Neuronal stem cell (in vitro differentiated cells): ENCODE measurements around the gene TRAF4.

Experiments
- DNase-seq: peaks from one replicate; pipeline ENCODE4 v3.0.0-alpha.2; 2013; ENCODE audit warnings: low spot score
- H2AFZ ChIP-seq: one replicate; pipeline ENCODE4 v1.6.1; 2013; ENCODE audit warnings: mild to moderate bottlenecking, low read length, inconsistent platforms
- H2AK5ac ChIP-seq: 2 replicates; pipeline ENCODE4 v1.6.1; 2013; ENCODE audit warnings: low read depth, mild to moderate bottlenecking, inconsistent platforms, low read length, moderate library complexity, mixed read lengths
- H2BK120ac ChIP-seq: 2 replicates; pipeline ENCODE4 v1.6.1; 2013; ENCODE audit warnings: low read depth, mild to moderate bottlenecking, inconsistent platforms, low read length, moderate library complexity, mixed read lengths
- H2BK12ac ChIP-seq: one replicate; pipeline ENCODE4 v1.6.1; 2013; ENCODE audit warnings: low read length, inconsistent platforms
- H2BK15ac ChIP-seq: 2 replicates; pipeline ENCODE4 v1.6.1; 2013; ENCODE audit warnings: mild to moderate bottlenecking, low read length, inconsistent platforms, mixed read lengths
- H2BK5ac ChIP-seq: one replicate; pipeline ENCODE4 v1.6.1; 2013; ENCODE audit warnings: inconsistent platforms, mild to moderate bottlenecking, low read length, moderate library complexity
- H3K14ac ChIP-seq: one replicate; pipeline ENCODE4 v1.6.1; 2013; ENCODE audit warnings: low read length, inconsistent platforms
- H3K18ac ChIP-seq: 2 replicates; pipeline ENCODE4 v1.6.1; 2013; ENCODE audit warnings: low read length, inconsistent platforms
- H3K23ac ChIP-seq: 2 replicates; pipeline ENCODE4 v1.6.1; 2013; ENCODE audit warnings: low read depth, mild to moderate bottlenecking, mixed read lengths, low read length, inconsistent platforms; ENCODE audit not compliant: poor library complexity
- H3K27ac ChIP-seq: replicated peaks from 3 replicates; pipeline ENCODE4 v1.5.1; 2013; ENCODE audit warnings: low read length, inconsistent platforms
- H3K27me3 ChIP-seq, 3 experiments: 2 replicates each; pipeline ENCODE4 v1.6.1; 2013; ENCODE audit warnings: low read length in 3 of 3, mild to moderate bottlenecking in 2 of 3, inconsistent platforms in 1 of 3, low read depth in 1 of 3, mixed read lengths in 1 of 3, moderate library complexity in 1 of 3; ENCODE audit not compliant: control insufficient read depth in 3 of 3, insufficient read depth in 3 of 3
- H3K36me3 ChIP-seq, 2 donors: replicated peaks in 1 of 2; 2 replicates each; pipeline ENCODE4 v1.6.1; 2013; ENCODE audit warnings: low read length in 2 of 2; ENCODE audit not compliant: control insufficient read depth in 2 of 2, insufficient read depth in 2 of 2
- H3K4ac ChIP-seq: 2 replicates; pipeline ENCODE4 v1.6.1; 2013; ENCODE audit warnings: inconsistent platforms, mild to moderate bottlenecking, low read length, moderate library complexity
- H3K4me1 ChIP-seq, 2 donors: 1 replicate in 1 of 2; 2 replicates in 1 of 2; pipeline ENCODE4 v1.6.1; 2013; ENCODE audit warnings: low read length in 2 of 2, low read depth in 1 of 2; ENCODE audit not compliant: control insufficient read depth in 2 of 2, insufficient read depth in 1 of 2
- H3K4me2 ChIP-seq: one replicate; pipeline ENCODE4 v1.6.1; 2013; ENCODE audit warnings: mild to moderate bottlenecking, low read length, inconsistent platforms; ENCODE audit not compliant: insufficient read depth, poor library complexity, severe bottlenecking
- H3K4me3 ChIP-seq, 2 donors: 2 replicates each; pipeline ENCODE4 v1.5.1; 2013; ENCODE audit warnings: low read length in 2 of 2, mild to moderate bottlenecking in 2 of 2, inconsistent platforms in 1 of 2, moderate library complexity in 1 of 2
- H3K79me1 ChIP-seq: one replicate; pipeline ENCODE4 v1.6.1; 2013; ENCODE audit warnings: low read depth, mild to moderate bottlenecking, inconsistent platforms, low read length, moderate library complexity
- H3K9ac ChIP-seq: one replicate; pipeline ENCODE4 v1.6.1; 2013; ENCODE audit warnings: mild to moderate bottlenecking, low read depth, low read length, inconsistent platforms; ENCODE audit not compliant: poor library complexity
- H3K9me3 ChIP-seq, 2 donors: replicated peaks in 1 of 2; 2 replicates each; pipeline versions ENCODE3 to v1.6.1; 2013; ENCODE audit warnings: low read length in 2 of 2, mild to moderate bottlenecking in 2 of 2, inconsistent platforms in 1 of 2, low read depth in 1 of 2, mixed read lengths in 1 of 2, moderate library complexity in 1 of 2; ENCODE audit not compliant: control insufficient read depth in 2 of 2, insufficient read depth in 1 of 2
- H4K8ac ChIP-seq: one replicate; pipeline ENCODE4 v1.6.1; 2013; ENCODE audit warnings: low read depth, mild to moderate bottlenecking, inconsistent platforms, low read length, moderate library complexity
- H4K91ac ChIP-seq: one replicate; pipeline ENCODE4 v1.6.1; 2013; ENCODE audit warnings: low read length, low read depth, mild to moderate bottlenecking, inconsistent platforms; ENCODE audit not compliant: poor library complexity
- WGBS, 2 donors: extraction: QIAGEN DNeasy Blood & Tissue Kit; methylation state at CpG; one replicate each; pipeline ENCODE4 v1.1.7; 2013; ENCODE audit warnings: missing lambda C conversion rate in 2 of 2, mixed read lengths in 1 of 2; ENCODE audit not compliant: insufficient read length in 2 of 2, insufficient replicate concordance in 1 of 2; ENCODE audit errors: extremely low coverage in 2 of 2; 5-methylcytosine and 5-hydroxymethylcytosine counted together

Gene TRAF4

DNA sequence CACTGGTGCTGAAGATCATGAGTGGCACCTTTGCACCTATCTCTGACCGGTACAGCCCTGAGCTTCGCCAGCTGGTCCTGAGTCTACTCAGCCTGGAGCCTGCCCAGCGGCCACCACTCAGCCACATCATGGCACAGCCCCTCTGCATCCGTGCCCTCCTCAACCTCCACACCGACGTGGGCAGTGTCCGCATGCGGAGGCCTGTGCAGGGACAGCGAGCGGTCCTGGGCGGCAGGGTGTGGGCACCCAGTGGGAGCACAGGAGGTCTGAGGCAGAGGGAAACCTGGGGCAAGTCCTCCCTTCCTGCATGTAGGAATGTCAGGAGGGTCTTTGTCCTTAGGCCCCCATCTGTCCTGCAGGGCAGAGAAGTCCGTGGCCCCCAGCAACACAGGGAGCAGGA is 6.5 kb upstream of the TRAF4 start:
- Histone ChIP-seq H2BK12ac (no peak overlapping the region), H3K36me3 (peaks cover 9 to 57% of the 10 kb centered on the region in 2 donors), H2AK5ac (peak overlapping the region; percentile 83), H4K91ac (peak overlapping the region; percentile 77), H3K9me3 (peaks cover 3 to 9% of the 10 kb centered on the region in 2 donors), H3K9ac (no peak overlapping the region), H3K4me3 (peak overlapping the region in 1 of 2 donors; percentile 65), H3K27ac (no peak overlapping the region), H3K4me1 (no peaks in the 10 kb centered on the region), H3K79me1 (no peaks in the 10 kb centered on the region), H3K4me2 (no peak overlapping the region), H3K18ac (peak overlapping the region; percentile 46), H2BK120ac (no peak overlapping the region), H3K23ac (peak overlapping the region; percentile 62), H2BK5ac (peak overlapping the region; percentile 54), H2BK15ac (no peak overlapping the region), H3K27me3 (no peaks in the 10 kb centered on the region), H3K4ac (peak overlapping the region; percentile 23), H4K8ac (peak overlapping the region; percentile 26), H2AFZ (no peak overlapping the region), H3K14ac (peak overlapping the region; percentile 73)
- no CpG with 5 or more reads among the region's 12 CpGs for WGBS, 2 donors
- no peak for DNase-seq

DNA sequence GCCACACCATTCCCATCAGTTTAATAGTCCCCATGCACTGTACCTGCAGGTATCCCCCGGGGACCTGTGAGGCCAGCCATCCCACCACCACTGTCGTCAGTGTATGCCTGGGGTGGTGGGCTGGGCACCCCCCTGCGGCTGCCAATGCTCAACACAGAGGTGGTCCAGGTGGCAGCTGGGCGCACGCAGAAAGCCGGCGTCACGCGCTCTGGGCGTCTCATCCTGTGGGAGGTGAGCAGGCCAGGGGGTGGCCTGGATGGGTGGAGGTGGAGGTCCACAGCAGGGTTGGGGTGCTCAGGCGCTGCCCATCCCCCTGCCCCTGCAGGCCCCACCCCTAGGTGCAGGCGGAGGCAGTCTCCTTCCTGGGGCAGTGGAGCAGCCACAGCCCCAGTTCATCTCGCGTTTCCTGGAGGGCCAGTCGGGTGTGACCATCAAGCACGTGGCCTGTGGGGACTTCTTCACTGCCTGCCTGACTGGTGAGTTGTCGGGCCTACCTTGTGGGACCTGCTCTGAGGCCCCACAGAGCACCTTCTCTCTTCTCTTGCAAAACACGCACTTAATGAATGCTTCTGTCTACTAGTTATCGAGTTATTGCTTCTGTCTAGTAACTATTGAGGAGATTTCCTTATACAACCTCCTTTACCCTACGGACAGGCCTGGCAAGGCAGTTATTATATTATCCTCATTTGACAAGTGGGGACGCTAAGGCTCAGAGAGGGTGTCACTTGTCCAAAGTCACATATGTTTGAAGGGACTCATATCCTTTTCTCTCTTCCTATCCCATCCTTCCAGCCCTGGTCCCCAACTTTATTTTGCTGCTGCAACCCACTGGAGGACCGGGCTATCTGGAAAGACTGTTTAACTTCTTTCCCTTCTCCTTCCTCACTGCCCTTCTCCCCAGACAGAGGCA is 5.8 kb upstream of the TRAF4 start:
- Histone ChIP-seq H3K4ac (no peak overlapping the region), H4K8ac (no peak overlapping the region), H3K9ac (no peak overlapping the region), H2AFZ (no peak overlapping the region), H2BK5ac (peak overlapping the region; percentile 54), H3K79me1 (no peaks in the 10 kb centered on the region), H3K36me3 (peaks cover 9 to 57% of the 10 kb centered on the region in 2 donors), H3K27ac (no peak overlapping the region), H3K23ac (no peak overlapping the region), H3K9me3 (peaks cover 3 to 9% of the 10 kb centered on the region in 2 donors), H4K91ac (no peak overlapping the region), H2BK120ac (no peak overlapping the region), H2BK15ac (no peak overlapping the region), H3K18ac (peak overlapping the region; percentile 46), H3K27me3 (no peaks in the 10 kb centered on the region), H3K4me3 (no peak overlapping the region), H2AK5ac (peak overlapping the region; percentile 83), H2BK12ac (no peak overlapping the region), H3K4me1 (peaks cover 0 to 3% of the 10 kb centered on the region in 2 donors), H3K4me2 (no peak overlapping the region), H3K14ac (no peak overlapping the region)
- DNase-seq, result no peak
- no CpG with 5 or more reads among the region's 22 CpGs for WGBS, 2 donors

DNA sequence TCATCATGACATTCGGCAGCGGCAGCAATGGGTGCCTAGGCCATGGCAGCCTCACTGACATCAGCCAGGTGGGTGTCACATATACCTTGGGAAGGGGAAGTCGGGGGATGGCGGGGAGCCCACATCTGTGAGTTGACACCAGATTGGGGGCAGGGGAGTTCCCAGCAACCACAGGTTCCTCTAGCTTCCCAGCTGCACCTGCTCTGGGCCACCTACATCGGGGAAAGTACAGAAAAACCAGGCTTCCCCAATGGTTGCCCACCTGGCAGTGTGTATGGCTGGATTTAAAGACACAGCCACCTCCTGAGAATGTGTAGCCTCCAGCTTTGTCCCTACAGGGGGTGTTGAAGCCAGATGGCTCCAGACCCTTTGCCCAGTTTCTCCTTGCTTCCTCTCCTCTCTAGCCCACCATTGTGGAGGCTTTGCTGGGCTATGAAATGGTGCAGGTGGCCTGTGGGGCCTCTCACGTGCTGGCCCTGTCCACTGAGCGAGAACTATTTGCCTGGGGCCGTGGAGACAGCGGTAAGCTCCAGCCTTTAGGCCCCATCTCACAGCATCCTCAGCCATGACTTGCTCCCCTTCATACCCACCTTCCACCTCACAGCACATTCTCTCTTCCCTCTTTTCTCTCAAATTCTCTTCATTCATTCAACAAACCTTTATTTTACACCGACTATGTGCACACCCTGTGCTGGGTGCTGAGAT is 5.0 kb upstream of the TRAF4 start:
- no peak overlapping the region for H2BK12ac ChIP-seq
- H3K9me3 ChIP-seq, result peaks cover 3 to 9% of the 10 kb centered on the region in 2 donors
- 100% methylated on average over 1 of the region's 10 CpGs; no CpG with 5 or more reads in 1 of the 2 donors for WGBS, 2 donors
- H3K79me1 ChIP-seq, result no peaks in the 10 kb centered on the region
- H4K8ac ChIP-seq, result no peak overlapping the region
- DNase-seq, result no peak
- no peak overlapping the region for H2BK5ac ChIP-seq
- no peak overlapping the region for H3K9ac ChIP-seq
- H3K23ac ChIP-seq, result no peak overlapping the region
- H2BK15ac ChIP-seq, result no peak overlapping the region
- no peak overlapping the region for H3K4me3 ChIP-seq
- H3K14ac ChIP-seq, result no peak overlapping the region
- peaks cover 0 to 3% of the 10 kb centered on the region in 2 donors for H3K4me1 ChIP-seq
- no peak overlapping the region for H2AFZ ChIP-seq
- no peak overlapping the region for H3K18ac ChIP-seq
- no peak overlapping the region for H2AK5ac ChIP-seq
- no peaks in the 10 kb centered on the region for H3K27me3 ChIP-seq
- no peak overlapping the region for H3K4ac ChIP-seq
- H3K27ac ChIP-seq, result no peak overlapping the region
- no peak overlapping the region for H2BK120ac ChIP-seq
- no peak overlapping the region for H3K4me2 ChIP-seq
- no peak overlapping the region for H4K91ac ChIP-seq
- H3K36me3 ChIP-seq, result peaks cover 9 to 55% of the 10 kb centered on the region in 2 donors
